Right atrium auricular region (tissue), 2 donors: ENCODE results near the gene SLITRK1. TPM values are rescaled to one million over a fixed set of nuclear protein-coding genes. Genes with fewer than 3 reads are reported as not detected.

Source experiments
- DNase-seq: peaks from one replicate; pipeline ENCODE4 v3.0.0-alpha.2; 2019; ENCODE audit warnings: low spot score
- H3K27ac ChIP-seq, 2 donors: fragments of 200-600 bp; sonication (generic); 1 replicate in 1 of 2; 2 replicates in 1 of 2; pipeline ENCODE4 v1.5.1; 2016 to 2019
- H3K27me3 ChIP-seq, 2 donors: fragments of 200-600 bp; sonication (generic); one replicate each; pipeline versions ENCODE4 v1.5.1 to v1.6.0; 2017 to 2019
- H3K36me3 ChIP-seq: fragments of 200-600 bp; sonication (generic); one replicate; pipeline ENCODE4 v1.5.1; 2016
- H3K4me1 ChIP-seq, 2 donors: fragments of 200-600 bp; sonication (generic); one replicate each; pipeline versions ENCODE4 v1.5.1 to v1.6.0; 2017 to 2019
- H3K4me3 ChIP-seq, 2 donors: fragments of 200-600 bp; sonication (generic); 1 replicate in 1 of 2; 2 replicates in 1 of 2; pipeline ENCODE4 v1.5.1; 2017 to 2019; ENCODE audit warnings: mild to moderate bottlenecking in 1 of 2, moderate library complexity in 1 of 2
- H3K9me3 ChIP-seq, 2 donors: fragments of 200-600 bp; sonication (generic); one replicate each; pipeline ENCODE4 v1.5.1; 2019
- total RNA-seq, 2 donors: library from RNA; depleted of rRNA; stranded (reverse); fragments of >200 nt; gene quantifications; one replicate each; pipeline ENCODE4 v1.1.0, GENCODE V29; 2016
- TF ChIP-seq, protein P1 (sequence below), 2 donors: fragments of 200-600 bp; sonication (generic); IDR thresholded peaks; one replicate each; pipeline ENCODE4 v1.5.1; 2019; ENCODE audit warnings: antibody characterized with exemption in 2 of 2

Gene SLITRK1
- total RNA-seq, 2 donors from 2014 or later: not detected

DNA sequence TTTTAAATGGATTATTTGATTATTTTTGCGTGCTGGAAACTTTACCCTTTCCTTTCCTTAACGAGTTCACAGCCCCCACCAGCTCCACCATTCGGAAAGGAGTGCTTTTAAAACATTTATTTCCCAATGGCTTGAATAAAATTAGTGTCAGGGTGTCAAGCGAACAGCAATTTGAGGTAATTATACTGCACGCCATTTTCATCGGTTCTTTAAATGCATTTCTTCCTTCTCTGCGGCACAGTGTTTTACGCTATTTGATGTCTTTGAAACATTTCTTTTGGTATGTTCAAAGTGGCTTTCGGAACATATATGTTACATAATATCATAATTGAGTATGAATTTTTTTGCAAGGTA lies 309 bp upstream of the SLITRK1 start:
- H3K9me3 ChIP-seq: no peaks in the 10 kb centered on the region
- no peaks in the 10 kb centered on the region for H3K36me3 ChIP-seq
- H3K27ac ChIP-seq: no peak overlapping the region
- TF ChIP-seq, protein P1, sequence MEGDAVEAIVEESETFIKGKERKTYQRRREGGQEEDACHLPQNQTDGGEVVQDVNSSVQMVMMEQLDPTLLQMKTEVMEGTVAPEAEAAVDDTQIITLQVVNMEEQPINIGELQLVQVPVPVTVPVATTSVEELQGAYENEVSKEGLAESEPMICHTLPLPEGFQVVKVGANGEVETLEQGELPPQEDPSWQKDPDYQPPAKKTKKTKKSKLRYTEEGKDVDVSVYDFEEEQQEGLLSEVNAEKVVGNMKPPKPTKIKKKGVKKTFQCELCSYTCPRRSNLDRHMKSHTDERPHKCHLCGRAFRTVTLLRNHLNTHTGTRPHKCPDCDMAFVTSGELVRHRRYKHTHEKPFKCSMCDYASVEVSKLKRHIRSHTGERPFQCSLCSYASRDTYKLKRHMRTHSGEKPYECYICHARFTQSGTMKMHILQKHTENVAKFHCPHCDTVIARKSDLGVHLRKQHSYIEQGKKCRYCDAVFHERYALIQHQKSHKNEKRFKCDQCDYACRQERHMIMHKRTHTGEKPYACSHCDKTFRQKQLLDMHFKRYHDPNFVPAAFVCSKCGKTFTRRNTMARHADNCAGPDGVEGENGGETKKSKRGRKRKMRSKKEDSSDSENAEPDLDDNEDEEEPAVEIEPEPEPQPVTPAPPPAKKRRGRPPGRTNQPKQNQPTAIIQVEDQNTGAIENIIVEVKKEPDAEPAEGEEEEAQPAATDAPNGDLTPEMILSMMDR (IDR thresholded peaks at IDR 0.05): no peak
- no peak for DNase-seq
- no peak overlapping the region for H3K4me3 ChIP-seq
- no peaks in the 10 kb centered on the region for H3K4me1 ChIP-seq
- H3K27me3 ChIP-seq: no peaks in the 10 kb centered on the region

DNA sequence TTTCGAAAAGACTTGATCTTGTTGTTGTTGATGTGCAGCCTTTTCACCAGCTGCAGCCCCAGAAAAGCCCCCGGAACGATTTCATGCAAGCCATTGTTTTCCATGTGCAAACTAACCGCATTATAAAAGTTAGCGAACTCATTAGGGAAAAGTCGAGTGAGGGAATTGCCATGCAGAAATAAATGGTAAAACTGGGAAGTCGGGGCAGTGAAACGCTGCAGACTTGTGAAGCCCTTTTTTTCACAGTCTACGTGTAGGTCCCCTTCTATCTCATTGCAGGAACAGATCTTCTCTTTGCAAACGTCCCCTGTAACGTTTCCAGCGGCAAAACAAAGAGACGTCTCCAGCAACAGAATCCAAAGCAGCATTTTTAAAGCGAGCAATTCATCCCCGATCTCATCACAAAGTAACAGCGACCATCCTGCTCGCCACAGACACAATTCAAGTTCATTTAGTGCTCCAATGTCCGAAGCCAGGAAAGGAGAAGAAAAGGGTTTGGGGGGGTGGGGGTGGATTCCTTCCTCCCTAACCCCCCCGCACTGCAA lies 1.1 kb downstream of the SLITRK1 start:
- H3K4me3 ChIP-seq: no peak overlapping the region
- TF ChIP-seq, protein P1 (IDR thresholded peaks at IDR 0.05): no peak
- no peaks in the 10 kb centered on the region for H3K27me3 ChIP-seq
- H3K4me1 ChIP-seq: no peaks in the 10 kb centered on the region
- no peak overlapping the region for H3K27ac ChIP-seq
- no peak for DNase-seq
- no peaks in the 10 kb centered on the region for H3K36me3 ChIP-seq
- no peaks in the 10 kb centered on the region for H3K9me3 ChIP-seq

DNA sequence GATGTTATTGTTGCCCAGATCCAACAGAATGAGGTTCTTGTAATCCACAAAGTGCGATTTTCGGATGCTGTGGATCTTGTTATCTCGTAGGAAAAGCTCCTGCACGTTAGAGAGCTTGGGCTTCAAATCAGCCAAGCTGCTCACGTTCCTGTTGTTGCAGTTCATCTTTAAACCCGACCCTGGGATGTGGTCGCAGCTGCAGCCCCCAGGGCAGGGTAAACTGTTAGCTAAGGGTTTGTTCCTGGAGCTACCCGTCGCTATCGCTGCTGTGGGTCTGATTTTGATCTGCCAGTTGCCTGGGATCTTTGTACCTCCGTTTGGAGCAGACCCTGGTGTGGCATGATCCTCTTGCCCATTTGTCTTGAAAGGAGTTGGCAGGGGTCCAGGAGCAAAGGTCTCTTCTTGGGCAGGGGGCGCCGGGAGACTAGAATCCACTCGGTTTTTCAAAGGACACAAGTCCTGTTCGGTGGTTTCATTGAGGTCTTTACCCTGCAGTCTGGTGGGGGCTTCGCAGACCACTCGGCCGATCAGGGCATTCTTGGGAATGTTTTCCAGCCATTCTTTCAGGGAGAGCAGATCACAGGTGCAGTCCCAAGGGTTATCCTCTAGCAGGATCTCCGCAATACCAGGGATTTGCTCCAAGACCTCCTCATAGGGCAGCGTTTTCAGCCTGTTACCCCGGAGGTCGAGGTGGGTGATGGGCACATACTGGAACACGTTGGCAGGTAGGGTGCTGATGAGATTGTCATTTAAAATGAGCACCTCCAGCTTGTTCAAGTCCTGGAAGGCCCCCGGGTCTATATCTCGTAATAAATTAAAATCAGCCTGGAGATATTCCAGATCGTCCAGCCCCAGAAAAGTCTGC lies 1.8 kb downstream of the SLITRK1 start:
- Histone ChIP-seq H3K27me3 (no peaks in the 10 kb centered on the region), H3K4me3 (no peak overlapping the region)
- TF ChIP-seq, protein P1 (IDR thresholded peaks at IDR 0.05): no peak

DNA sequence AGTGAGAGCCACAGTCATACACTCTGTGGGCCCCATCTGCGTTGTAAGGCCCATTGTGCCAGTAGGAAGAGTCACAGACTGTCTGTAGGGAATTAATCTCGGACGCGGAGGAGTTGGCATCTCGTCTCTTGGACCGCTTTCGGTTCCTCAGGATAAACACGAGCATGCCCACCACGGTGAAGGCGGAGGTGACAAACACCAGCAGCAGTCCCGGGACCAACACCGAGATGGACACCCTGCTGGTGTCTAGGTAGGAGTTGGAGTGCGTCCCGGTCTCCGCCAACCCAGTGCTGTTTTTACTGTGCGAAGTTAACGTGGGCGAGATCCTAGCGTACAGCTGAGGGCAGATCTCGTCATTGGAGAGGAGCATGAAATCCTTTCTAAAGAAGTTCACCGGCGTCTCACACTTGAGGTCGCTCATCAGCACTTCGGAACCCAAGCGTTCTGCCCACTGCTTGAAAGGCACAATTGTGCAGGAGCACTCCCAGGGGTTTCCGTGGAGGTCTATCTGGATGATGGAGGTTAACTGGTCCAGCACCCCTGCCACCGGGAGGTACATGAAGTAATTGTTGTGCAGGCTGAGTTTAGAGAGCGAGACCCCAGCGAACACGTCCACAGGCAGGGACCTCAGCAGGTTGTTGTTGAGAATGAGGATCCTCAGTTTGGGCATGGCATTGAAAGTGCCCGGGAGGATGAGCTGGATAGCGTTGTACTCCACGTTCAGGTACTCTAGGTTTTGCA lies 2.7 kb downstream of the SLITRK1 start:
- H3K4me1 ChIP-seq: no peaks in the 10 kb centered on the region
- H3K27me3 ChIP-seq: no peaks in the 10 kb centered on the region
- no peaks in the 10 kb centered on the region for H3K9me3 ChIP-seq
- H3K36me3 ChIP-seq: no peaks in the 10 kb centered on the region
- H3K27ac ChIP-seq: no peak overlapping the region
- DNase-seq: no peak
- no peak overlapping the region for H3K4me3 ChIP-seq
- TF ChIP-seq, protein P1 (IDR thresholded peaks at IDR 0.05): no peak

More for the DNA sequence above, 1.8 kb downstream of the SLITRK1 start:
- no peak for DNase-seq
- no peak overlapping the region for H3K27ac ChIP-seq
- H3K36me3 ChIP-seq: no peaks in the 10 kb centered on the region
- H3K4me1 ChIP-seq: no peaks in the 10 kb centered on the region
- H3K9me3 ChIP-seq: no peaks in the 10 kb centered on the region

DNA sequence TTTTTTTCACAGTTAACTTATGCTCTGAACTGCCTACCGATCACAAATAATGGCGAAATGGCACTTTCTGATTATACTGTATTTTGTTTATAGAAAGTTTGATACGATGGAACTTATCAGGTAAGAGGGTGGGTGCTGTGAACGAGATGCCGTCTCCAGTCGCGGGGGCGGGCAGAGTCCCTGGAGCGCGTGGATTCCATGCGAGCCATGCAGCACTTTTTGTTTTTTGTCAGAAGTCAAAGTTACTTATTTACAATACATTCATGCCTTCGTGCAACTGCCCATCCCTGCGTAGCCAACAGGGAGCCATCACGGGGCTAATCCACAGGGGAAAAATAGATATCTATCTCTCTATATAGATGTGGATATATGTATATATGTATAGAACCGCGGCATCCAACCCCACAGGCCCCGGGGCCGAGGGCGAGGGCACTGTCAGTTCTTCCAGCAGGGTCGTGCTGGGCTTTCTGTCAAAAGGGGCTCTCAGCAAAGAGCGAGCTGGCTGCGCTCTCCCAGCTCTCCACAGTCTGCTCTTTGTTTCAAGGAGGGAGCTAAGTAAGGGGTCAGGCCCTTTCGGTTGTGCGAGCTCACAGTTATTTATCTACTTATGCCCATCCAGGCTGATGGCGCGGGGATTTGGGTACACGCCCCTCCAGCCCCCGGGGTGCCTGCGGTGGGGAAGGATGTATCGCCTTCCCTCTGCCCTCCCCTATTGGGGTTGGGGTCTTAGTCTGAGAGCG lies 3.4 kb downstream of the SLITRK1 start:
- Histone ChIP-seq H3K4me1 (no peaks in the 10 kb centered on the region), H3K27ac (no peak overlapping the region), H3K36me3 (no peaks in the 10 kb centered on the region), H3K4me3 (no peak overlapping the region), H3K9me3 (no peaks in the 10 kb centered on the region), H3K27me3 (no peaks in the 10 kb centered on the region)
- DNase-seq: no peak
- TF ChIP-seq, protein P1 (IDR thresholded peaks at IDR 0.05): no peak
